Measurements from ENCODE around the gene CELSR1. TPM values are rescaled to one million over a fixed set of nuclear protein-coding genes. Genes with fewer than 3 reads are reported as not detected.
"Not testable (repeated sequence)": the region's sequence is repeated elsewhere in the genome, so short reads cannot be mapped to it uniquely, and the experiment has no call there.

The CELSR1 gene
- total RNA-seq, 1 experiment from 2014 or later = 33.2 TPM

- TF ChIP-seq CTCF (IDR thresholded peaks at IDR 0.05; ENCODE audit: insufficient read depth in 1 of 2, low read depth in 1 of 2, low read length in 1 of 2, severe bottlenecking in 1 of 2, unreplicated experiment in 1 of 2) = no peak
- H3K9me3 ChIP-seq = no peaks in the 10 kb centered on the region
- H3K36me3 ChIP-seq (ENCODE audit: control insufficient read depth, insufficient read depth, low read length) = no peaks in the 10 kb centered on the region
- ChIA-PET CTCF (no interaction called here), POLR2A (no interaction called here)
- Mint-ChIP-seq H3K4me1 (ENCODE audit: low read depth, unreplicated experiment) (no peaks in the 10 kb centered on the region), H3K4me3 (ENCODE audit: unreplicated experiment) (no peak overlapping the region), H3K36me3 (ENCODE audit: insufficient read depth, unreplicated experiment) (peaks cover 9% of the 10 kb centered on the region), H3K27ac (ENCODE audit: unreplicated experiment) (no peak overlapping the region), H3K9me3 (ENCODE audit: unreplicated experiment) (no peaks in the 10 kb centered on the region), H3K27me3 (ENCODE audit: insufficient read depth, unreplicated experiment) (no peaks in the 10 kb centered on the region)
- H3K4me3 ChIP-seq (ENCODE audit: low read depth, low read length) = no peak overlapping the region
- no peaks in the 10 kb centered on the region for H3K27me3 ChIP-seq (replicated peaks; ENCODE audit: control insufficient read depth, insufficient read depth, low read length)
- intact Hi-C loops (cut with micrococcal nuclease; ENCODE audit: unreplicated experiment) = no loop called here
- DNase-seq = no peak
- BruUV-seq (replicated peaks) = no TSS peak
- H3K4me1 ChIP-seq = no peaks in the 10 kb centered on the region
Measured at GRCh38 chr22:46473021-46473779, 64.2 kb downstream of the CELSR1 start.

DNA sequence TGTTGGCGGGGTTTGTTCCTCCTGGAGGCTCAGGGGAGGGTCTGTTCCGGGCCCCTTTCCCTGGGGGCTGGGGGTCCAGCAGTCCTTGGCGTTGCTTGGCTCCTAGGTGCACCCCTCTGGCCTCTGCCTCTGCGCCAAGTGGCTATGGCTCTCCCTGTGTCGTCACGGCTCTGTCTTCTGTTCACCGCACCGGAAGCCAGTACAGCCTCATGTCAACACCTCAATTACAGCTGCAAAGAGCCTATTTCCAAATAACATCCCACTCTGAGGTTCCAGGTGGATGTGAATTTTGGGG, 64.8 kb downstream of the CELSR1 start:
- TF ChIP-seq CTCF (IDR thresholded peaks at IDR 0.05; ENCODE audit: insufficient read depth in 1 of 2, low read depth in 1 of 2, low read length in 1 of 2, severe bottlenecking in 1 of 2, unreplicated experiment in 1 of 2) = no peak
- Histone ChIP-seq H3K4me1 (no peaks in the 10 kb centered on the region), H3K4me3 (ENCODE audit: low read depth, low read length) (no peak overlapping the region), H3K36me3 (ENCODE audit: control insufficient read depth, insufficient read depth, low read length) (no peaks in the 10 kb centered on the region), H3K9me3 (no peaks in the 10 kb centered on the region), H3K27me3 (replicated peaks; ENCODE audit: control insufficient read depth, insufficient read depth, low read length) (no peaks in the 10 kb centered on the region)
- Mint-ChIP-seq H3K27me3 (ENCODE audit: insufficient read depth, unreplicated experiment) (no peaks in the 10 kb centered on the region), H3K9me3 (ENCODE audit: unreplicated experiment) (no peaks in the 10 kb centered on the region), H3K4me3 (ENCODE audit: unreplicated experiment) (no peak overlapping the region), H3K36me3 (ENCODE audit: insufficient read depth, unreplicated experiment) (peaks cover 11% of the 10 kb centered on the region), H3K27ac (ENCODE audit: unreplicated experiment) (no peak overlapping the region), H3K4me1 (ENCODE audit: low read depth, unreplicated experiment) (no peaks in the 10 kb centered on the region)
- intact Hi-C loops (cut with micrococcal nuclease; ENCODE audit: unreplicated experiment) = no loop called here
- ChIA-PET CTCF (no interaction called here), POLR2A (no interaction called here)
- no TSS peak for BruUV-seq (replicated peaks)
- DNase-seq = no peak

DNA sequence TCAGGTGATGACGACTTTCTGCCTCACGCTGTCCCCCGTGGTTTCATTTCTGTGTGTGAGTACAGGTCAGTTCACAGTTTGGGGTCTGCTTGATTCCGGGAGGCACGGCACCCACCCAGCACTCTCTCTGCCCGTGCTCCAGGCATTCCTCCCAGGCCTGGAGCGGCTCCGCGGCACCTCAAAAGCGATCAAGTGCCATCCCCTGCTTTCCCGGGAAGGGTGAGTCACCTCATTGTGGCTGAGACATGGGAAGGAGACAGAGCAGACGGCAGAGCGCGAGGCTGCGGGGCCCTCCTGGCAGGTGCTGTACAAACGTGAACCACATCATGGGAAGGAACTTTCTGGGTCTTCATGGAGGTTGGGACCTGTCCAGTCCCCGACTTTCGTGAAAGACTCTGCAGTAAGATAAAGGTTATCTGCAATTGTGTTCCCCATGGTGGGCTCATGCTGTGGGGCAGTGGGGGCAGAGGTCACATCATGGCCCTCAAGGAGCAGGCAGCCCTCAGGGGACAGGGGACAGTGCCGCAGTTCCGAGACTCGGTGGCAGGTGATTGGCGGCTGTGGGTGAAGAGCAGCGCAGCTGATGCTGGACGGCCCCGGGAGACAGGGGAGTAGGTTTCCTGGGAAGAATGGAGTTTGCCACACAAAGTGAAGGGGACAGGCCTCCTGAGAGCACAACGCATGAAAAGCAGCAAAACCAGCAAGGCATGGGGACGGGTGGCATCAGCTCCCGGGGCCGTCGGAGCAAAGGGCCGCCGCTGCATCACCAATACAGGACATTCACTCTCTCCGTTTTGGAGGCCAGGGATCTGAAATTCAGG, 65.3 kb downstream of the CELSR1 start:
- H3K9me3 Mint-ChIP-seq (ENCODE audit: unreplicated experiment) = no peaks in the 10 kb centered on the region
- no peaks in the 10 kb centered on the region for H3K9me3 ChIP-seq
- ChIA-PET POLR2A (no interaction called here), CTCF (no interaction called here)
- no peak overlapping the region for H3K27ac Mint-ChIP-seq (ENCODE audit: unreplicated experiment)
- no peak overlapping the region for H3K4me3 ChIP-seq (ENCODE audit: low read depth, low read length)
- H3K36me3 Mint-ChIP-seq (ENCODE audit: insufficient read depth, unreplicated experiment) = peaks cover 11% of the 10 kb centered on the region
- no peaks in the 10 kb centered on the region for H3K4me1 ChIP-seq
- no peaks in the 10 kb centered on the region for H3K4me1 Mint-ChIP-seq (ENCODE audit: low read depth, unreplicated experiment)
- no TSS peak for BruUV-seq (replicated peaks)
- no peaks in the 10 kb centered on the region for H3K36me3 ChIP-seq (ENCODE audit: control insufficient read depth, insufficient read depth, low read length)
- DNase-seq = no peak
- H3K27me3 ChIP-seq (replicated peaks; ENCODE audit: control insufficient read depth, insufficient read depth, low read length) = no peaks in the 10 kb centered on the region
- no peaks in the 10 kb centered on the region for H3K27me3 Mint-ChIP-seq (ENCODE audit: insufficient read depth, unreplicated experiment)
- TF ChIP-seq CTCF (IDR thresholded peaks at IDR 0.05; ENCODE audit: insufficient read depth in 1 of 2, low read depth in 1 of 2, low read length in 1 of 2, severe bottlenecking in 1 of 2, unreplicated experiment in 1 of 2) = no peak
- intact Hi-C loops (cut with micrococcal nuclease; ENCODE audit: unreplicated experiment) = no loop called here
- no peak overlapping the region for H3K4me3 Mint-ChIP-seq (ENCODE audit: unreplicated experiment)

DNA sequence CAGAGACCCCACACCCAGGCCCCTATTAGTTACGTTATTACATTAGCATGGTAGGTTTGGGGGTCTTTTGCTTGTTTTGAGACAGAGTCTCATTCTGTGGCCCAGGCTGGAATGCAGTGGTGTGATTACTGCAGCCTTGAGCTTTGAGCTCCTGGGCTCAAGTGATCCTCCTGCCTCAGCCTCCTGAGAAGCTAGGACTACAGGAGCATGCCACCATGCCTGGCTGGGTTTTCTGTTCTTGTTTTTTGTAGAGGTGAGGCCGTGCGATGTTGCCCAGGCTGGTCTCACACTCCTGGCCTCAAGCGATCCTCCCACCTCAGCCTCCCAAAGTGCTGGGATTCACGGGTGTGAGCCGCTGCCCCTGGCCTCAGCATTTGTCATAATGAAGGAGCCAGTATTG, 66.1 kb downstream of the CELSR1 start:
- H3K9me3 ChIP-seq; H3K27me3 Mint-ChIP-seq (ENCODE audit: insufficient read depth, unreplicated experiment); H3K27ac Mint-ChIP-seq (ENCODE audit: unreplicated experiment); BruUV-seq (replicated peaks); H3K9me3 Mint-ChIP-seq (ENCODE audit: unreplicated experiment); H3K4me1 Mint-ChIP-seq (ENCODE audit: low read depth, unreplicated experiment); H3K36me3 ChIP-seq (ENCODE audit: control insufficient read depth, insufficient read depth, low read length); H3K4me1 ChIP-seq; H3K4me3 ChIP-seq (ENCODE audit: low read depth, low read length); H3K27me3 ChIP-seq (replicated peaks; ENCODE audit: control insufficient read depth, insufficient read depth, low read length); CTCF ChIA-PET; H3K4me3 Mint-ChIP-seq (ENCODE audit: unreplicated experiment); POLR2A ChIA-PET; DNase-seq; intact Hi-C loops (cut with micrococcal nuclease; ENCODE audit: unreplicated experiment): not testable (repeated sequence)
- H3K36me3 Mint-ChIP-seq (ENCODE audit: insufficient read depth, unreplicated experiment) = peaks cover 11% of the 10 kb centered on the region
